BLaER1 (cell line): Measurements from ENCODE around the gene ZNF619.

ENCODE experiments used
- H3K27ac ChIP-seq: shearing (Covaris generic); formaldehyde crosslinking; 2 replicates; pipeline ENCODE4 v1.8.1; 2022
- H3K27me3 ChIP-seq: shearing (Covaris generic); formaldehyde crosslinking; 2 replicates; pipeline ENCODE4 v1.8.1; 2022
- H3K36me3 ChIP-seq: shearing (Covaris generic); formaldehyde crosslinking; 2 replicates; pipeline ENCODE4 v1.8.1; 2022
- H3K4me1 ChIP-seq: shearing (Covaris generic); formaldehyde crosslinking; 2 replicates; pipeline ENCODE4 v1.8.1; 2022
- H3K4me2 ChIP-seq: shearing (Covaris generic); formaldehyde crosslinking; 2 replicates; pipeline ENCODE4 v1.8.1; 2022
- H3K4me3 ChIP-seq: shearing (Covaris generic); formaldehyde crosslinking; 2 replicates; pipeline ENCODE4 v1.8.1; 2022
- H3K9ac ChIP-seq: shearing (Covaris generic); formaldehyde crosslinking; 2 replicates; pipeline ENCODE4 v1.8.1; 2022
- H3K9me3 ChIP-seq: shearing (Covaris generic); formaldehyde crosslinking; 2 replicates; pipeline ENCODE4 v1.8.1; 2022
- H4K20me1 ChIP-seq: shearing (Covaris generic); formaldehyde crosslinking; 2 replicates; pipeline ENCODE4 v1.8.1; 2022
- Cebpa-rat ChIP-seq: shearing (Covaris generic); IDR thresholded peaks from 2 replicates; pipeline ENCODE4 v1.8.1; 2022

Gene ZNF619

DNA sequence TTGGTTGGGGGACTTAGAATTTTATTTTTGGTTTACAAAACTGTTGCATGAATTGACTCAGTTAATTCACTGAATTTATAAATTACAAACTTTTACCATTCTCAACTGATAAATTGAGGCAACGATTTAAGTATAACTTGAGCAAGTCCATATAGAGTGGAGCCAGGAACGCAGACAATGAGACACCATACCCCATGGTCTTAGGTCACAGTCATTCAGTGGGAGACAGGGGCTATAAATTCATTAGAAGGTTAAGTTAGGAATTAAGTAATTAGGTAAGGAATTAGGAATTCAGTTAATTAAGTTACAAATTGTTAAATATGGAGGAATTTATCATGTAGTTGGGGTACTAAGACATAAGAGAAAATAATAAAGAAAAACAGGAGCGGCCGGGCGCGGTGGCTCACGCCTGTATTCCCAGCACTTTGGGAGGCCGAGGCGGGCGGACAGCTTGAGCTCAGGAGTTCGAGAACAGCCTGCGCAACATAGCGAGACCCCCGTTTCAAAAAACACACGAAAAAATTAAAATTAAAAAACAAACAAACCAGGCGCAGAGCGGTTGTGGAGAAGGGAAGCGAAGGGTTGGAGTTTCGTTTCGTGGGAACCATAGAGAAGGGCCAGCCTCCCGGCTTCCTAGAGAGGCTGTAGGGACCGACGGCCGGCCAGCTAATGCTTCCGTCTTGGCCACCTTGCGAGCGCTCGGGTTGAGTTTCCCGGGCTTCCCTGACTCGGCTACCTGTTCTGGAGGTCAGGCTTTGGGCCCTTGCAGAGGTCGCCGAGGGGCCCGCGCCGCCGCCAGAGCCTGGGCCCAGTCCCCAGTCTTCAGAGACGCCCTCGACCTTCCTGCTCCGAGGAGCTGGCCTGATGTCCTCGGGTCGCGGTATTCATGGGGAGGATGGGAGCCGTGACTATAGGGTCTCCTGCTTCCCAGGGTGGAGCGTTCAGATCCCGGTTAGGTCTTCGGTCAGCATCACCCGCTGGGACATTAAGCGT lies at the start of gene ZNF619:
Gene ZNF619 (plus strand): TSS at position 645 of the 993 bp plus-strand sequence. CDS start 858 bp downstream, outside the sequence.
- no peaks in the 10 kb centered on the region for H3K27me3 ChIP-seq
- H3K27ac ChIP-seq, result peak within 1 kb of the TSS; percentile 85
- no peaks in the 10 kb centered on the region for H4K20me1 ChIP-seq
- peaks cover 31% of the 10 kb centered on the region for H3K36me3 ChIP-seq
- H3K4me2 ChIP-seq, result peak within 1 kb of the TSS; percentile 79
- peak within 1 kb of the TSS; percentile 88 for H3K9ac ChIP-seq
- H3K9me3 ChIP-seq, result no peaks in the 10 kb centered on the region
- no peak for TF ChIP-seq Cebpa-rat
- H3K4me3 ChIP-seq, result peak within 1 kb of the TSS; percentile 78
- peaks cover 18% of the 10 kb centered on the region for H3K4me1 ChIP-seq

- H3K4me1 ChIP-seq, result no peaks in the 10 kb centered on the region
- TF ChIP-seq Cebpa-rat, result no peak
- no peaks in the 10 kb centered on the region for H3K36me3 ChIP-seq
- H4K20me1 ChIP-seq, result no peaks in the 10 kb centered on the region
- H3K4me3 ChIP-seq, result no peak overlapping the region
- no peaks in the 10 kb centered on the region for H3K9me3 ChIP-seq
- no peaks in the 10 kb centered on the region for H3K27me3 ChIP-seq
- no peak overlapping the region for H3K4me2 ChIP-seq
- no peak overlapping the region for H3K9ac ChIP-seq
- no peak overlapping the region for H3K27ac ChIP-seq
These were observed 44.1 kb upstream of the ZNF619 start for GRCh38 chr3:40432793-40433192.

- no peaks in the 10 kb centered on the region for H3K27me3 ChIP-seq
- no peak for TF ChIP-seq Cebpa-rat
- no peaks in the 10 kb centered on the region for H3K9me3 ChIP-seq
- no peak overlapping the region for H3K4me3 ChIP-seq
- H4K20me1 ChIP-seq, result no peaks in the 10 kb centered on the region
- H3K27ac ChIP-seq, result no peak overlapping the region
- no peak overlapping the region for H3K4me2 ChIP-seq
- no peaks in the 10 kb centered on the region for H3K4me1 ChIP-seq
- H3K9ac ChIP-seq, result no peak overlapping the region
- H3K36me3 ChIP-seq, result no peaks in the 10 kb centered on the region
These were observed 39.0 kb upstream of the ZNF619 start for GRCh38 chr3:40437889-40438288.

DNA sequence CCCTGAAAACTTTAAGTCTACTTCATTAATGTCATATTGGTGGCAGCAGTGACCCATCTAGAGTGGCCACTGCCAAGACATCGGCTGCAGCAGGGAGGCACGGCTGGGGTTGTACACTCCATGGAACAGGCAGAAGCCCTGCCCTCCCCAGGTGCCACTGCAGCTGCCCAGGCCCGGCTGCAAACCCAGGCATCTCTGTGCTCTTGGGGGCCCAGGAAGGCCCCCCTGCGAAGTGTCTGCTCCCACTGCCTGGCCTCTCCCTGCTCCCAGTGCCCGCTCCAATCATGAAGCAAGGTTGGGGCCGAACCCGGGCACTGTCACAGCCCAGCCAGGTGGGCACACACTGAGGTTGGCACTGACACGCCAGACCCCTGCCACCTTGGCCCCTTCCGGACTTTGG lies 31.9 kb upstream of the ZNF619 start:
- H3K4me3 ChIP-seq, result no peak overlapping the region
- H3K36me3 ChIP-seq, result no peaks in the 10 kb centered on the region
- 0 out of 2 replicates have a peak, but pooled peaks cover 5% of the 10 kb centered on the region for H4K20me1 ChIP-seq
- TF ChIP-seq Cebpa-rat, result no peak
- H3K27me3 ChIP-seq, result no peaks in the 10 kb centered on the region
- no peaks in the 10 kb centered on the region for H3K4me1 ChIP-seq
- H3K4me2 ChIP-seq, result no peak overlapping the region
- H3K9ac ChIP-seq, result no peak overlapping the region
- no peaks in the 10 kb centered on the region for H3K9me3 ChIP-seq
- no peak overlapping the region for H3K27ac ChIP-seq

GRCh38 chr3:40445880-40446279 lies 31.0 kb upstream of the ZNF619 start:
- H3K27ac ChIP-seq, result no peak overlapping the region
- H4K20me1 ChIP-seq, result 0 out of 2 replicates have a peak, but pooled peaks cover 5% of the 10 kb centered on the region
- H3K9me3 ChIP-seq, result no peaks in the 10 kb centered on the region
- no peaks in the 10 kb centered on the region for H3K27me3 ChIP-seq
- no peak for TF ChIP-seq Cebpa-rat
- H3K4me2 ChIP-seq, result no peak overlapping the region
- no peak overlapping the region for H3K9ac ChIP-seq
- H3K4me3 ChIP-seq, result no peak overlapping the region
- no peaks in the 10 kb centered on the region for H3K4me1 ChIP-seq
- no peaks in the 10 kb centered on the region for H3K36me3 ChIP-seq

GRCh38 chr3:40450438-40450837 lies 26.5 kb upstream of the ZNF619 start:
- TF ChIP-seq Cebpa-rat, result no peak

GRCh38 chr3:40451551-40451950 lies 25.4 kb upstream of the ZNF619 start:
- H3K9me3 ChIP-seq, result no peaks in the 10 kb centered on the region
- peaks cover 34% of the 10 kb centered on the region for H3K4me1 ChIP-seq
- no peak for TF ChIP-seq Cebpa-rat
- H3K27me3 ChIP-seq, result no peaks in the 10 kb centered on the region
- no peaks in the 10 kb centered on the region for H4K20me1 ChIP-seq
- H3K27ac ChIP-seq, result no peak overlapping the region
- no peak overlapping the region for H3K4me2 ChIP-seq
- no peak overlapping the region for H3K4me3 ChIP-seq
- H3K9ac ChIP-seq, result no peak overlapping the region
- H3K36me3 ChIP-seq, result no peaks in the 10 kb centered on the region

More at GRCh38 chr3:40450438-40450837, 26.5 kb upstream of the ZNF619 start:
- Histone ChIP-seq H3K4me1 (peaks cover 29% of the 10 kb centered on the region), H3K4me3 (no peak overlapping the region), H3K9me3 (no peaks in the 10 kb centered on the region), H4K20me1 (0 out of 2 replicates have a peak, but pooled peaks cover under 1% of the 10 kb centered on the region), H3K36me3 (no peaks in the 10 kb centered on the region), H3K9ac (no peak overlapping the region), H3K4me2 (no peak overlapping the region), H3K27me3 (no peaks in the 10 kb centered on the region), H3K27ac (no peak overlapping the region)

DNA sequence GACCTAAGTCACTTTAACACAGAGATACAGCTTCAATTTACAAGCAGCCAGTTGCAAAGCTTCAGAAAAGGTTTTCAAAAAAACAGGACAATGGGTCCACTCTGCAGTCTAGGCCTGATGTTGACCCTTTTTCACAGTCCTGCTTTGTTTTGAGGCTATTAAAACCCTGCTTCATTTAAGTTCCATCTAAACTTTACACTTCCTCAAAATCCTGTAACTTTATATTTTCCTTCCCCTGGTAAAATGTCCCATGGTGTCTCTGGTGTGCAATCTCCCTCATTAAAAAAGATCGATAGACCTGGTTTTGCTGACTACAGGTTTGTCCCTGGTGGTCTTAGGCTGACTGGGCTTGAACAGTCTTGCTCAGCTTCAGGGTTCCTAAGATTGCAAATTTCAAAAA lies 24.9 kb upstream of the ZNF619 start:
- no peak overlapping the region for H3K27ac ChIP-seq

GRCh38 chr3:40452562-40452875 lies 24.4 kb upstream of the ZNF619 start:
- Histone ChIP-seq H3K4me2 (peak overlapping the region; percentile 88), H3K27ac (peak overlapping the region; percentile 77), H3K4me1 (peaks cover 35% of the 10 kb centered on the region), H4K20me1 (peaks cover 3% of the 10 kb centered on the region), H3K27me3 (no peaks in the 10 kb centered on the region), H3K9ac (peak overlapping the region; percentile 85), H3K36me3 (no peaks in the 10 kb centered on the region), H3K9me3 (no peaks in the 10 kb centered on the region), H3K4me3 (peak overlapping the region; percentile 77)
- no peak for TF ChIP-seq Cebpa-rat

More for the DNA sequence above, 24.9 kb upstream of the ZNF619 start:
- Histone ChIP-seq H3K9me3 (no peaks in the 10 kb centered on the region), H3K4me2 (peak overlapping the region; percentile 88), H3K27me3 (no peaks in the 10 kb centered on the region), H3K4me1 (peaks cover 35% of the 10 kb centered on the region), H3K36me3 (no peaks in the 10 kb centered on the region), H4K20me1 (no peaks in the 10 kb centered on the region), H3K9ac (peak overlapping the region; percentile 85), H3K4me3 (peak overlapping the region; percentile 77)
- no peak for TF ChIP-seq Cebpa-rat

- Histone ChIP-seq H3K4me3 (peak overlapping the region; percentile 77), H3K36me3 (peaks cover 2% of the 10 kb centered on the region; the same call in 1 of the 2 replicates), H3K27me3 (no peaks in the 10 kb centered on the region), H3K9me3 (no peaks in the 10 kb centered on the region), H4K20me1 (peaks cover 9% of the 10 kb centered on the region), H3K4me1 (peaks cover 36% of the 10 kb centered on the region), H3K27ac (peak overlapping the region; percentile 77), H3K9ac (peak overlapping the region; percentile 85), H3K4me2 (peak overlapping the region; percentile 88)
- no peak for TF ChIP-seq Cebpa-rat
These were observed 23.8 kb upstream of the ZNF619 start for GRCh38 chr3:40452876-40453730.
